NT2/D1 (cell line): ENCODE results near the gene FEZ2.

ENCODE experiments used
- DNase-seq: peaks from one replicate; pipeline ENCODE4 v3.0.0-alpha.2; 2011; ENCODE audit warnings: low read depth, low spot score
- H3K27me3 ChIP-seq: 2 replicates; pipeline ENCODE4 v1.6.0; 2011; ENCODE audit warnings: mild to moderate bottlenecking; ENCODE audit not compliant: insufficient read length, insufficient read depth
- H3K36me3 ChIP-seq: 2 replicates; pipeline ENCODE4 v1.6.1; 2011; ENCODE audit warnings: mild to moderate bottlenecking, low read length, mixed read lengths; ENCODE audit not compliant: insufficient read depth, insufficient read length
- H3K4me1 ChIP-seq: 2 replicates; pipeline ENCODE4 v1.5.1; 2011; ENCODE audit not compliant: insufficient read depth, insufficient read length
- H3K4me3 ChIP-seq: 2 replicates; pipeline ENCODE4 v1.5.1; 2011; ENCODE audit warnings: low read depth; ENCODE audit not compliant: insufficient read length
- H3K9ac ChIP-seq: 2 replicates; pipeline ENCODE4 v1.6.0; 2011; ENCODE audit warnings: low read depth; ENCODE audit not compliant: insufficient read length
- H3K9me3 ChIP-seq: 2 replicates; pipeline ENCODE4 v1.5.1; 2011; ENCODE audit warnings: mild to moderate bottlenecking, low read length; ENCODE audit not compliant: insufficient read depth
- SUZ12 ChIP-seq: IDR thresholded peaks from 2 replicates; pipeline ENCODE4 v1.6.1; 2011; ENCODE audit not compliant: insufficient read length, insufficient read depth; ENCODE audit errors: extremely low read depth
- YY1 ChIP-seq: IDR thresholded peaks from 2 replicates; pipeline ENCODE4 v1.6.1; 2011; ENCODE audit not compliant: insufficient read length, insufficient read depth
- ZNF274 ChIP-seq: IDR thresholded peaks from 2 replicates; pipeline ENCODE4 v1.6.1; 2011; ENCODE audit warnings: mild to moderate bottlenecking, low read depth, low read length

FEZ2 gene

DNA sequence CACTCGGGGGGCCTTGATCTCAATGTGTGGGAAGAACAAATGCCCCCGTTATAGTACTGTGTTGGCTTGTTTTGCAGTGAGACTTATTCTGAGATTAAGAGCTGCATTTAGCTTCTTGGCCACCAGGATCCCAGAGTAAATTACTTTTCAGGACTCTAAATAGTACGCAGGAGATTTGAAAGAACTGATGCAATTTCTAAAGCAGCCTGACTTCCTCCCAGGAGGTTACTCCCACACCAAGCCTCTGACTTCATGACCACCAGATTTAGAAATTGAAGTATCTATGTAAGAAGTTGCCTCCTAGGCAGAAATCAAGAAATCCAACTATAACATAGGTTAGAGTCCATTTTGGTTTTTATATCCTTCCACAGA is 67.0 kb downstream of the FEZ2 start:
- no peak for DNase-seq
- no peaks in the 10 kb centered on the region for H3K4me1 ChIP-seq
- no peak for TF ChIP-seq ZNF274
- no peak for TF ChIP-seq YY1
- TF ChIP-seq SUZ12: no peak
- H3K4me3 ChIP-seq: no peak overlapping the region
- H3K36me3 ChIP-seq: peaks cover 35% of the 10 kb centered on the region
- no peaks in the 10 kb centered on the region for H3K27me3 ChIP-seq
- H3K9ac ChIP-seq: no peak overlapping the region
- no peaks in the 10 kb centered on the region for H3K9me3 ChIP-seq

DNA sequence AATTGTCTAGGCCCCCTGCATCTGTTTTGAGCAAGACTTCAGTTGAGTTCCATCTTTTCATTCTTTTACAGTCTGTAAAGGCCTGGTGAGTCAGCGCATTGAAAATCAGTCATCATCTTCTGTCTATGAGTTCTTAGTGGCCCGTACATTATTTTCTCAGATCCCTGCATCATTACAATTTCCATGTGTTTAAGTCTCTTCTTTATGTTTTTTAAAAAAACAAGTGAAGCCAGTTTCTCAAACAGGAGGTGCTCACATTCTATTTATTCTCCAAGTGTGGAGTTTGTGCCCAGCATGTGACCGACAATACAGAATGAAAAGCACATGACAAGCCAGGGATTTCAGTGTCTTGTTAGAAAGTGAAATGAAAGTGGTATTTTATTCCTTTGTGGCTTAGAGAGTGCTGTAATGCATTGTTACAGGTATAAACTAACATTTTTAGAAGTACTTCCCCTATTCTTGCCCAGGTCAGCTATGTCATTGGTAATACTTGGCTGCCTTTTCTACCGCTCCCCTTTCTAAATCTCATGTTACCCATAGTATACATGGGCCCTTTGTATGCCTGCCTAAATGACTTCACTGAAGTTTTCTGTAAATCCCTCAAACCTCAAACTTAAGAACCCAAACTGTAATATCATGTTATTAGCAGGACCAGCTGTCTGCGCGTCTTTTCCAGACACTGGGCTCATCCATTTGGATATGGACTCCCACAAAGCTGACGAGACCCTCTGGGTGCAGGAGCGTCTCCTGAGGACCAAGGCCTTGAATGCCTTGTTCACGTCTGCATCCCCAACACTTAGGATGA is 67.6 kb downstream of the FEZ2 start:
- H3K27me3 ChIP-seq: no peaks in the 10 kb centered on the region
- H3K9ac ChIP-seq: no peak overlapping the region
- H3K4me3 ChIP-seq: no peak overlapping the region
- peaks cover 38% of the 10 kb centered on the region for H3K36me3 ChIP-seq
- no peaks in the 10 kb centered on the region for H3K9me3 ChIP-seq
- TF ChIP-seq YY1 (no peak), ZNF274 (no peak), SUZ12 (no peak)
- H3K4me1 ChIP-seq: no peaks in the 10 kb centered on the region
- DNase-seq: no peak

DNA sequence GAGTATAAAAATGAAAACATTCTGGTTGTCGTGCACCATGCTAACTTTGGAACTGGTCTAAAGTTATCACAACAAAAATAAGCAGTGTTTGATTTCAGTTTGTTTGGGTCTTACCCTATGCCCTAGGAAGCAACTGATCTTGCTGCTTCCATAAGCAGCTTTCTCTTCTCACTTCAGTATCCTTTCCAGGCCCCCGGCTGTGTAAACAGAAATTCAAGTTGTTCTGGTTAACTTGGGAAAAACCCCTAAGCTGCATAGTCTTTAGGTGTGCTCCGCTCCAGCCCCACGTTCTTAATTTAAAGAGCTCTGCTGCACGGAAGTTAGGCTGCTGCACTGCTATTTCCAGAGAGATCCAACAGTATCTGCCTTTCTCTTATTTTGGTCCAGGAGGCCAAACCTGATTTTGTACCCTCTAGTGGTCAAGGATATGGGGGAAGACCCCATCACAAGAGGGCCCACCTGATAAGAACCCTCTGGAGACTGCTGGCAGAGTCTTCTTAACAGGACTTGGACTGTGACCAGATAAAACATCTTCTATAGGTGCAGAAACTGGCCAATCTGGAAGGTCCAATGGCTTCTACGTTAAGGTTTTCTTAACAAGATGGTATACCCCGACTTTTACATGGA is 69.1 kb downstream of the FEZ2 start:
- Histone ChIP-seq H3K9ac (no peak overlapping the region), H3K27me3 (no peaks in the 10 kb centered on the region), H3K4me1 (no peaks in the 10 kb centered on the region), H3K36me3 (peaks cover 47% of the 10 kb centered on the region), H3K9me3 (no peaks in the 10 kb centered on the region), H3K4me3 (no peak overlapping the region)
- no peak for DNase-seq
- TF ChIP-seq YY1 (no peak), ZNF274 (no peak), SUZ12 (no peak)

DNA sequence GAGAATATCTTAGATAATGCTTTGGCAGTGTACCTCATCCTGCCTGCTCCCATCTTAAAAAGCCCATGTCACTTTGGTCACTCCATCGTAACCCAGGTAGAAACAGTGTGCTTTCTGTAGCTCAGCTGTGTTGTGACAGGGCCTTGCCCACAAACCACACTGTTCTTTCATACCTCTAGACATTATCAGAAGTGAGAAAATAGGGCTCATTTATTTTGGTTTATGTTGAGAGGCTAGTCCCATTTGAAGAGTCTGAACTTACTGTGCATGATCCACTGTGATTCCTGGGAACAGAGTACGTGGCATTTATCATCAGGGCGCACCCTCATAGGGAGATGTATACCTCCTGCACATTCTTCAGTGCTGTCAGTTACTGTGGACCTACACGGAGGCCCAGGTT is 69.7 kb downstream of the FEZ2 start:
- Histone ChIP-seq H3K9me3 (no peaks in the 10 kb centered on the region), H3K36me3 (peaks cover 51% of the 10 kb centered on the region), H3K4me1 (no peaks in the 10 kb centered on the region), H3K9ac (no peak overlapping the region), H3K27me3 (no peaks in the 10 kb centered on the region), H3K4me3 (no peak overlapping the region)
- TF ChIP-seq YY1 (no peak), ZNF274 (no peak), SUZ12 (no peak)
- DNase-seq: no peak

DNA sequence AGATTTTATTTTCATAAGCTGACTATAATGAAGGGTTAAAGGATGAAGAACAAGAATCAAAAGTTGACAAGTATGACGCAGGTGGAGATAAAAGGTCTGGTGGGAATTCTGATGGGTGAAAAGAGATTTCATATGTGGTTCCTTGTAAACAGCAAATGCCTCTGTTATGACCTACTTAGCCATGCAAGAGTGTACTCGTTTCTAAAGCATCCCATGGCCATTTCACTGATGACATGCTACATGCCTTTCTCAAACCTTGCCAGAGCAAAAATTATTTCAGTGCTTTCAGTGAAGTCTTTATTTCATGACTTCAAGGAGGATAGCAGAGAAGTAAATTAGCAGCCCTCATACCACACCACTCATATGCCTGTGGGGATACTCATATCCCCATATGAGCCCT is 71.7 kb downstream of the FEZ2 start:
- no peak overlapping the region for H3K4me3 ChIP-seq
- no peaks in the 10 kb centered on the region for H3K9me3 ChIP-seq
- no peak for TF ChIP-seq ZNF274
- no peak for TF ChIP-seq SUZ12
- no peak for TF ChIP-seq YY1
- H3K36me3 ChIP-seq: peaks cover 51% of the 10 kb centered on the region
- no peaks in the 10 kb centered on the region for H3K4me1 ChIP-seq
- H3K27me3 ChIP-seq: no peaks in the 10 kb centered on the region
- H3K9ac ChIP-seq: no peak overlapping the region
- DNase-seq: no peak

DNA sequence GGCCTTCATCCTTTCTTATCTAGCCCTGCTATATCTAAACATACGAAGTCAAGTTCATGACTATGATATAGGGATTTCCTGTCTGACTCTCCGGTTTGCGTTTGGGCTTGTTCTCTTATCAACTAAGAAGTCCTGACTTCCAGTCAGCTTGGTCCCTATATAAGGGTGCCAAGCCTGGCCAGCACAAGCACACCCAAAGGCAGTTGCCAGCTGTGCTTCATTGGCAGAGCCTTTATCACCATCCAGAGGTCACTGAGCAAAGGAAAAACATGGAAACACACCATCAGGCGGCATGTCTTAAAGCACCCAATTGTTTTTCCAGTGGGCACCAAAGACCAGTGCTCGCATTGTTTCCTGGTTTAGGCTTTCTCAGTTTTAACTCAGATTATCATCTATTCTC is 72.7 kb downstream of the FEZ2 start:
- DNase-seq: no peak
- no peaks in the 10 kb centered on the region for H3K9me3 ChIP-seq
- H3K4me3 ChIP-seq: no peak overlapping the region
- H3K4me1 ChIP-seq: no peaks in the 10 kb centered on the region
- peaks cover 52% of the 10 kb centered on the region for H3K36me3 ChIP-seq
- no peaks in the 10 kb centered on the region for H3K27me3 ChIP-seq
- TF ChIP-seq SUZ12 (no peak), ZNF274 (no peak), YY1 (no peak)
- no peak overlapping the region for H3K9ac ChIP-seq

DNA sequence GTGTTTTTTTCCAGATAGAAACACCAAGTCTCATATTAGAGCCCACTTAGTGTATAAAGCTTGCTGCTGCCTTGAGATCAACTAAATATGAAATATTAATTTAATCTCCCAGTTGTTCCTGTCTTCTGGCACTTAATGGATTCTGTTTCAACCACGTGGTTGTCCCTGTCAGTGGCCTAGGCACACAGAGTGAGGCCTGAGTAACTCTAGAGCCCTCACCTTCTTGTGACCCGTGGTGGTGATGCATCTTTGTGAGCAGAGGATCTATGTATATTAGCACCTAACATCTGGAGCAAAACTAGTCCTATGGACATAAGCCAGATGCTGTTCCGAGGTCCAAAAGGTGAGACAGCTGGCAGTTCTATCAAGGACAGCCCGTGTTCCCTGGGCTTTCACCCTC is 74.8 kb downstream of the FEZ2 start:
- Histone ChIP-seq H3K36me3 (peaks cover 56% of the 10 kb centered on the region), H3K9me3 (no peaks in the 10 kb centered on the region), H3K27me3 (no peaks in the 10 kb centered on the region), H3K4me3 (no peak overlapping the region), H3K9ac (no peak overlapping the region), H3K4me1 (no peaks in the 10 kb centered on the region)
- DNase-seq: no peak
- TF ChIP-seq SUZ12 (no peak), YY1 (no peak), ZNF274 (no peak)
